Smooth muscle cell (in vitro differentiated cells): ENCODE measurements around the gene RRAS. TPM values are rescaled to one million over a fixed set of nuclear protein-coding genes. Genes with fewer than 3 reads are reported as not detected.
A peak's percentile ranks its signal among the peaks of the same experiment; 100 is the strongest.
"Not testable (repeated sequence)": the region's sequence is repeated elsewhere in the genome, so short reads cannot be mapped to it uniquely, and the experiment has no call there.

Experiments
- DNase-seq: peaks from one replicate; lab custom pipeline; 2025; ENCODE audit not compliant: unreplicated experiment; lab: John Stamatoyannopoulos, UW
- H2AFZ ChIP-seq: fragments of 200-600 bp; sonication (generic); 2 replicates; pipeline ENCODE4 v1.6.0; 2016; ENCODE audit warnings: antibody characterized with exemption, low read depth, mild to moderate bottlenecking
- H3F3A ChIP-seq: fragments of 200-600 bp; sonication (generic); 2 replicates; pipeline ENCODE4 v1.6.0; 2017; ENCODE audit warnings: antibody characterized with exemption, low read depth
- H3K27ac ChIP-seq: fragments of 200-600 bp; sonication (generic); 2 replicates; pipeline ENCODE4 v1.5.1; 2016; ENCODE audit warnings: low read depth, mild to moderate bottlenecking
- H3K27me3 ChIP-seq: fragments of 200-600 bp; sonication (generic); 2 replicates; pipeline ENCODE4 v1.6.1; 2016; ENCODE audit warnings: low read depth, mild to moderate bottlenecking
- H3K36me3 ChIP-seq: fragments of 200-600 bp; sonication (generic); 2 replicates; pipeline ENCODE4 v1.5.1; 2016; ENCODE audit warnings: low read depth
- H3K4me1 ChIP-seq: fragments of 200-600 bp; sonication (generic); 2 replicates; pipeline ENCODE4 v1.5.1; 2016; ENCODE audit warnings: low read depth
- H3K4me2 ChIP-seq: fragments of 200-600 bp; sonication (generic); 2 replicates; pipeline ENCODE4 v1.6.0; 2016; ENCODE audit warnings: mild to moderate bottlenecking
- H3K4me3 ChIP-seq: fragments of 200-600 bp; sonication (generic); 2 replicates; pipeline ENCODE4 v1.5.1; 2016; ENCODE audit warnings: mild to moderate bottlenecking
- H3K79me2 ChIP-seq: fragments of 200-600 bp; sonication (generic); 2 replicates; pipeline ENCODE4 v1.6.0; 2016; ENCODE audit warnings: low read depth, mild to moderate bottlenecking
- H3K9ac ChIP-seq: fragments of 200-600 bp; sonication (generic); 2 replicates; pipeline ENCODE4 v1.6.0; 2016; ENCODE audit warnings: low read depth
- H3K9me3 ChIP-seq: fragments of 200-600 bp; sonication (generic); replicated peaks from 2 replicates; pipeline ENCODE4 v1.5.1; 2016; ENCODE audit warnings: low read depth
- H4K20me1 ChIP-seq: fragments of 200-600 bp; sonication (generic); 2 replicates; pipeline ENCODE4 v1.6.0; 2016; ENCODE audit warnings: low read depth
- WGBS: methylation state at CpG from one replicate; pipeline ENCODE4 v1.1.7; 2016; ENCODE audit warnings: low lambda C conversion rate; 5-methylcytosine and 5-hydroxymethylcytosine counted together
- polyA plus RNA-seq: library from polyadenylated mRNA; unstranded; fragments of >200 nt; fragmentation: Nextera tagmentation; extraction: Ambion mirVana; gene quantifications from 2 replicates; pipeline ENCODE4 v1.2.1, GENCODE V29; 2016
- total RNA-seq: library from RNA; depleted of rRNA; stranded (reverse); fragments of >200 nt; gene quantifications from 2 replicates; pipeline ENCODE4 v1.2.3, GENCODE V29; 2014
- TF ChIP-seq, protein P1 (sequence below): fragments of 200-600 bp; sonication (generic); IDR thresholded peaks from 2 replicates; pipeline ENCODE4 v1.5.1; 2017; ENCODE audit warnings: borderline replicate concordance, mild to moderate bottlenecking, antibody characterized with exemption; ENCODE audit not compliant: insufficient read depth, poor library complexity, severe bottlenecking

The RRAS gene
- total and polyA plus RNA-seq, 2 experiments from 2014 or later, result 86.5 to 224 TPM

DNA sequence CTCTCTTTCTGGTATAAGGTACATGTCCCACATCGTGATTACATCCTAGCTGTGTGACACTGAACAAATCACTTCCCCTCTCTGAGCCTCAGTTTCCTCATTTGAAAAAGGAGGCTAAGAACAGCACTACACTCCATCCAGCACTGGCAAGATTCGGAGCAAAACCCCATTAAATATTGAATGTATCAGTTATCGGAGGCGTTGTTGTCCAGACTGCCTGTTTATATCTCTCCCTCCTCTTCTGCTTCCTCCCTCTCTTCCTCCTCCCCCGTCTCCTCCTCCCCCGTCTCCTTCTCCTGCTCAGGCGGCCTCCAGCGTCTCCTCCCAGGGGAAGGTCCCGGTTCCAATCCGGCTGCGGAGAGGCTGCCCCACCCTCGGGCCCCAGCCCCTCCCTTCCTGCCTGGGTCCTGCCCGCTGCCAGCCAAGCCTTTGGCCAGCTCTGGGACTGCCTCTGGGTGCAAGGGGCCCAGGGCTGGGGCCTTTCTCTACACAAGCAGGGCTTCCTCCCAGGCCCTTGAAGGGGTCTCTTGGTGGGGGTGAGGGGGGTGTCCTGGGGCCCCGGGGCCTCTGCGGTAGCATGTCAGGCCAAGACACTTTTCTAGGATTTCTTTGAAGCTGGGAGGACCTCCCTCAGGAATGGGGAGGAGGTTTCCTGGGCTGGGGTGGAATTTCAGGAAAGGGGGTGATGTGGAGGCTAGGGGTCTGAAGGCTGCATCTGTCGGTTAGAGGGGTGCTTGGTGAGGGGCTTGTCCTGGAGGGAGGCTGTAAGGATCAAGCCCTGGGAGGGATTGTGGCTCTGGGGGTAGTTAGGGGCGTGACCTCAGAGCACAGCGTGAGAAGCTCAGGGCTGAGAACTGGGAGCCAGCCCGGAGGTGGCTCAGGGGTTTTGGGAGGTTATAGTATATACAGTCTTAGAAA is 1.9 kb downstream of the RRAS start:
- TF ChIP-seq, protein P1, sequence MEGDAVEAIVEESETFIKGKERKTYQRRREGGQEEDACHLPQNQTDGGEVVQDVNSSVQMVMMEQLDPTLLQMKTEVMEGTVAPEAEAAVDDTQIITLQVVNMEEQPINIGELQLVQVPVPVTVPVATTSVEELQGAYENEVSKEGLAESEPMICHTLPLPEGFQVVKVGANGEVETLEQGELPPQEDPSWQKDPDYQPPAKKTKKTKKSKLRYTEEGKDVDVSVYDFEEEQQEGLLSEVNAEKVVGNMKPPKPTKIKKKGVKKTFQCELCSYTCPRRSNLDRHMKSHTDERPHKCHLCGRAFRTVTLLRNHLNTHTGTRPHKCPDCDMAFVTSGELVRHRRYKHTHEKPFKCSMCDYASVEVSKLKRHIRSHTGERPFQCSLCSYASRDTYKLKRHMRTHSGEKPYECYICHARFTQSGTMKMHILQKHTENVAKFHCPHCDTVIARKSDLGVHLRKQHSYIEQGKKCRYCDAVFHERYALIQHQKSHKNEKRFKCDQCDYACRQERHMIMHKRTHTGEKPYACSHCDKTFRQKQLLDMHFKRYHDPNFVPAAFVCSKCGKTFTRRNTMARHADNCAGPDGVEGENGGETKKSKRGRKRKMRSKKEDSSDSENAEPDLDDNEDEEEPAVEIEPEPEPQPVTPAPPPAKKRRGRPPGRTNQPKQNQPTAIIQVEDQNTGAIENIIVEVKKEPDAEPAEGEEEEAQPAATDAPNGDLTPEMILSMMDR, result no peak
- Histone ChIP-seq H4K20me1 (no peaks in the 10 kb centered on the region), H3K4me2 (peak overlapping the region; percentile 97), H3F3A (peaks cover 7% of the 10 kb centered on the region), H3K4me3 (peak overlapping the region; percentile 78), H3K9me3 (no peaks in the 10 kb centered on the region), H3K27ac (peak overlapping the region; percentile 80), H3K27me3 (no peaks in the 10 kb centered on the region), H2AFZ (no peak overlapping the region), H3K79me2 (peaks cover 19% of the 10 kb centered on the region), H3K4me1 (peaks cover 35% of the 10 kb centered on the region), H3K9ac (peak overlapping the region; percentile 66), H3K36me3 (no peaks in the 10 kb centered on the region)
- DNase-seq, result peak; percentile 28
- WGBS, result 16% methylated on average over 17 of the region's 19 CpGs

DNA sequence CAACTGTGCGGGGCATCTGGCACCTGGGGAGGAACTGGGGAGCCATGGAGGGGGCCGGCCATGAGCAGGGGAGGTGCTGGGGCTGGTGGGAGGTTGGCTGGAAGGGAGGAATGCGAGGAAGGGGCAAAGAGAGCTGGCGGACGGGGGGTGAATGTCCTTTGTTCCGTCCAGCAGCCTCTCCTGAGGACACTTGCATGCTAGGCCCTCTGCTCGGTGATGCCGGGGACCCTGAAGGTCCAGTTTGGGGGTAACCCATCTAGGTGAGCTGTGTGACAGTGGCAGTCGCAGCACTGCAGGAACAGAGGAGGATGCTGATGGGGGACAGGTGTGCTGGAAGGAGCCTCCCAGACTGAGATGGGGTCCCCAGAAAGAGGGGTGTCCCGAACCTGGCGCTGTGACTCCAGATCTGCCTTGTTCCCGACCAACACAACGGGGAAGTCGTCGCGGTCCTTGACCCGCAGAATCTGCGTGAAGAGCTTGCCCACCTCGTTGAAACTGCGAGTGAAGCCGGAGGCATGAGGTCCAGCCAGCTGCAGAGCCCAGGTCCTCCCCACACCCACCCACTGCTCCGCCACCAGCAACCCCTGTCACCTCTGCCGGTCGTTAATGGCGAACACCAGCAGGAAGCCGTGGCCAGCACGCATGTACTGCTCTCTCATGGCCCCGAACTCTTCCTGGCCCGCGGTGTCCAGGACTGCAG is 3.6 kb downstream of the RRAS start:
- Histone ChIP-seq H3K4me3 (no peak overlapping the region), H2AFZ (no peak overlapping the region), H3K4me1 (peaks cover 27% of the 10 kb centered on the region), H3K79me2 (peaks cover 7% of the 10 kb centered on the region), H3K4me2 (no peak overlapping the region), H3F3A (peaks cover 6% of the 10 kb centered on the region), H3K9me3 (no peaks in the 10 kb centered on the region), H3K27ac (no peak overlapping the region), H3K9ac (no peak overlapping the region), H3K36me3 (no peaks in the 10 kb centered on the region), H3K27me3 (no peaks in the 10 kb centered on the region), H4K20me1 (no peaks in the 10 kb centered on the region)
- TF ChIP-seq, protein P1, result no peak
- no peak for DNase-seq
- WGBS, result 90% methylated on average over 30 of the region's 30 CpGs

DNA sequence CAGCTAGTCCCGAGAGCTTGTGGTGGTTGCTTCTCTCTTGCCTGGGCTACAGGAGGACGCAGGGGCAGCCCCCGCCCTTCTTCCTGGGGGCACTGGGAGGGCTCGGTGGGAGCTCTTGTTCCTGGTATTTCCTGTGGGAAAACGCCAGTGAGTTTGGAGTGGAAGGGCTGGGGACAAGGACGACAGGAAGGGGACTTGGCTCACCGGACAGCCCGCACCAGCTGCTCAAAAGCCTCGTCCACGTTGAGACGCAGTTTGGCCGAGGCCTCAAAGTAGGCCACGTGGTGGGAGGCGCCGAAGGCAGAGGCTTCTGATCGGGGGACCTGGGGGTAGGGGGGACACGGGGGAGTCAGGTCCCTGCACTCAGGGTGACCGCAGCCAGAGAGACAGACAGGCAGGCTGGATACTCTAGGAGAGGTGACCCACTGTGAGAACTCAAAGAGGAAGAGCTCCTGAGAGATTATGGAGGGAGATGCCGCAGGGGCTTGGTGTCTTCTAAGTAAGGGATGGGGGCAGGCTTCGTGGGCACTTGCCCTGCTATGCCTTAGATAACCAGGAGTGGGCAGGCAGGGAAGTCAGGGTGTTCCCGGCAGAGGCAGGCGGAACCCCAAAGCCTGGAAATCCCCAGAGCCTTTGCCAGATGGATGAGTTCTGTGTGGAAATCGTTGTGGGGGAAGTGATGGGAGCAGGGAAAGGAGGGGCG is 4.3 kb downstream of the RRAS start:
- no peak overlapping the region for H3K4me2 ChIP-seq
- no peak overlapping the region for H3K27ac ChIP-seq
- DNase-seq, result no peak
- no peaks in the 10 kb centered on the region for H3F3A ChIP-seq
- H3K9ac ChIP-seq, result no peak overlapping the region
- WGBS, result 74% methylated on average over 24 of the region's 24 CpGs
- H3K9me3 ChIP-seq, result no peaks in the 10 kb centered on the region
- H3K4me3 ChIP-seq, result no peak overlapping the region
- no peaks in the 10 kb centered on the region for H3K27me3 ChIP-seq
- no peaks in the 10 kb centered on the region for H3K36me3 ChIP-seq
- no peak overlapping the region for H2AFZ ChIP-seq
- peaks cover 20% of the 10 kb centered on the region for H3K4me1 ChIP-seq
- peaks cover 7% of the 10 kb centered on the region for H3K79me2 ChIP-seq
- TF ChIP-seq, protein P1, result no peak
- H4K20me1 ChIP-seq, result no peaks in the 10 kb centered on the region

DNA sequence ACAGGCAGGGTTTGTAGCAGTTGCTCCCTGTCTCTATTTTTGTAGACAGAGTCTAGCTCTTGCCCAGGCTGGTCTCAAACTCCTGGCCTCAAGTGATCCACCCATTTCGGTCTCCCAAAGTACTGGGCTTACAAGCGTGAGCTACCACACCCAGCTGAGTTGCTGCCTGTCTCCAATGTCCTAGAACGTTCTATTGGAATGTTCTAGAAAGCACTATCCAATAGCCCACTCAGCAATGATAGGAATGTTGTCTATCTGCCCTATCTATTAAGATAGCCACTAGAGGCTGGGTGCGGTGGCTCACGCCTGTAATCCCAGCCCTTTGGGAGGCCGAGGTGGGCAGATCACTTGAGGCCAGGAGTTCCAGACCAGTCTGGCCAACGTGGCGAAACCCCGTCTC is 6.7 kb downstream of the RRAS start:
- not testable (repeated sequence) for H3K36me3 ChIP-seq, H2AFZ ChIP-seq, H3F3A ChIP-seq, H3K4me3 ChIP-seq, H3K4me1 ChIP-seq, DNase-seq, H3K27me3 ChIP-seq, H3K4me2 ChIP-seq, H3K79me2 ChIP-seq, H3K27ac ChIP-seq, H4K20me1 ChIP-seq, H3K9ac ChIP-seq, H3K9me3 ChIP-seq
- 77% methylated on average over 9 of the region's 9 CpGs for WGBS
